ENCODE data around the gene PLXDC2.

PLXDC2 gene

GRCh38 chr10:20058135-20058534 lies 241.9 kb downstream of the PLXDC2 start:
- Histone ChIP-seq H3K36me3 (ENCODE audit: control insufficient read depth, insufficient read depth, low read length) (no peaks in the 10 kb centered on the region), H3K4me1 (peaks cover 4% of the 10 kb centered on the region), H3K9me3 (ENCODE audit: control insufficient read depth, low read length) (no peaks in the 10 kb centered on the region), H3K79me2 (peaks cover 16% of the 10 kb centered on the region), H2AFZ (no peak overlapping the region), H3K4me2 (ENCODE audit: low read length) (no peak overlapping the region), H3K27ac (no peak overlapping the region), H3K4me3 (ENCODE audit: low read depth, low read length) (no peak overlapping the region), H3K9ac (no peak overlapping the region), H3K27me3 (ENCODE audit: control insufficient read depth, insufficient read depth, low read length) (no peaks in the 10 kb centered on the region)
- TF ChIP-seq CTCF (IDR thresholded peaks at IDR 0.05) = no peak

GRCh38 chr10:20059084-20059835 lies 243.0 kb downstream of the PLXDC2 start:
- Histone ChIP-seq H3K4me1 (peaks cover 4% of the 10 kb centered on the region), H3K4me3 (ENCODE audit: low read depth, low read length) (no peak overlapping the region), H3K79me2 (peaks cover 13% of the 10 kb centered on the region), H2AFZ (no peak overlapping the region), H3K9me3 (ENCODE audit: control insufficient read depth, low read length) (no peaks in the 10 kb centered on the region), H3K9ac (no peak overlapping the region), H3K4me2 (ENCODE audit: low read length) (no peak overlapping the region), H3K27ac (no peak overlapping the region), H3K27me3 (ENCODE audit: control insufficient read depth, insufficient read depth, low read length) (no peaks in the 10 kb centered on the region), H3K36me3 (ENCODE audit: control insufficient read depth, insufficient read depth, low read length) (no peaks in the 10 kb centered on the region)
- TF ChIP-seq CTCF (IDR thresholded peaks at IDR 0.05) = no peak

GRCh38 chr10:20065814-20066213 lies 249.6 kb downstream of the PLXDC2 start:
- H3K4me2 ChIP-seq (ENCODE audit: low read length) = no peak overlapping the region
- no peaks in the 10 kb centered on the region for H3K36me3 ChIP-seq (ENCODE audit: control insufficient read depth, insufficient read depth, low read length)
- H3K9me3 ChIP-seq (ENCODE audit: control insufficient read depth, low read length) = no peaks in the 10 kb centered on the region
- no peak overlapping the region for H2AFZ ChIP-seq
- no peak overlapping the region for H3K9ac ChIP-seq
- no peak for TF ChIP-seq CTCF (IDR thresholded peaks at IDR 0.05)
- H3K4me1 ChIP-seq = peaks cover 6% of the 10 kb centered on the region
- H3K27ac ChIP-seq = no peak overlapping the region
- peaks cover 12% of the 10 kb centered on the region for H3K79me2 ChIP-seq
- H3K4me3 ChIP-seq (ENCODE audit: low read depth, low read length) = no peak overlapping the region
- no peaks in the 10 kb centered on the region for H3K27me3 ChIP-seq (ENCODE audit: control insufficient read depth, insufficient read depth, low read length)

GRCh38 chr10:20073167-20073566 lies 256.9 kb downstream of the PLXDC2 start:
- no peaks in the 10 kb centered on the region for H3K9me3 ChIP-seq (ENCODE audit: control insufficient read depth, low read length)
- H2AFZ ChIP-seq = no peak overlapping the region
- TF ChIP-seq CTCF (IDR thresholded peaks at IDR 0.05) = no peak
- peaks cover 4% of the 10 kb centered on the region for H3K4me1 ChIP-seq
- peaks cover 27% of the 10 kb centered on the region for H3K79me2 ChIP-seq
- no peak overlapping the region for H3K4me3 ChIP-seq (ENCODE audit: low read depth, low read length)
- no peaks in the 10 kb centered on the region for H3K36me3 ChIP-seq (ENCODE audit: control insufficient read depth, insufficient read depth, low read length)
- no peaks in the 10 kb centered on the region for H3K27me3 ChIP-seq (ENCODE audit: control insufficient read depth, insufficient read depth, low read length)
- no peak overlapping the region for H3K9ac ChIP-seq
- H3K27ac ChIP-seq = no peak overlapping the region
- H3K4me2 ChIP-seq (ENCODE audit: low read length) = no peak overlapping the region

GRCh38 chr10:20075713-20076112 lies 259.5 kb downstream of the PLXDC2 start:
- no peaks in the 10 kb centered on the region for H3K9me3 ChIP-seq (ENCODE audit: control insufficient read depth, low read length)
- peaks cover 30% of the 10 kb centered on the region for H3K79me2 ChIP-seq
- H3K27me3 ChIP-seq (ENCODE audit: control insufficient read depth, insufficient read depth, low read length) = no peaks in the 10 kb centered on the region
- H3K4me3 ChIP-seq (ENCODE audit: low read depth, low read length) = no peak overlapping the region
- peaks cover 4% of the 10 kb centered on the region for H3K4me1 ChIP-seq
- H2AFZ ChIP-seq = no peak overlapping the region
- no peak for TF ChIP-seq CTCF (IDR thresholded peaks at IDR 0.05)
- no peak overlapping the region for H3K4me2 ChIP-seq (ENCODE audit: low read length)
- no peaks in the 10 kb centered on the region for H3K36me3 ChIP-seq (ENCODE audit: control insufficient read depth, insufficient read depth, low read length)
- H3K27ac ChIP-seq = no peak overlapping the region
- no peak overlapping the region for H3K9ac ChIP-seq

Data from parathyroid adenoma (tissue), 2 donors.